ENCODE results near the gene TRPV6.

GRCh38 chr7:142896741-142897379, 11.3 kb upstream of the TRPV6 start:
- TF ChIP-seq HDGF (IDR thresholded peaks at IDR 0.05; ENCODE audit: borderline replicate concordance) (no peak), NFRKB (IDR thresholded peaks at IDR 0.05) (no peak), SUZ12 (IDR thresholded peaks at IDR 0.05) (no peak), ELF4 (IDR thresholded peaks at IDR 0.05) (no peak), ZNF384 (IDR thresholded peaks at IDR 0.05) (no peak), PKNOX1 (IDR thresholded peaks at IDR 0.05) (no peak), FOXM1 (IDR thresholded peaks at IDR 0.05; ENCODE audit: borderline replicate concordance) (no peak), FOXA1 (IDR thresholded peaks at IDR 0.05) (no peak), LEF1 (IDR thresholded peaks at IDR 0.05; ENCODE audit: borderline replicate concordance) (no peak), ARNT (IDR thresholded peaks at IDR 0.05) (no peak), L3MBTL2 (conservative IDR thresholded peaks at IDR 0.05) (no peak), BHLHE40 (IDR thresholded peaks at IDR 0.05; ENCODE audit: borderline replicate concordance) (no peak)
